Stomach (tissue), 9 donors: ENCODE results near the gene MOCS1. TPM values are rescaled to one million over a fixed set of nuclear protein-coding genes. Genes with fewer than 3 reads are reported as not detected.

Experiments
- DNase-seq, 2 donors: peaks; one replicate each; pipeline versions ENCODE4 v3.0.0 to v3.0.0-alpha.2; 2013 to 2019
- H3K27ac ChIP-seq, 5 donors: fragments of 200-600 bp in 4 of 5; sonication (generic) in 4 of 5; one replicate each; pipeline ENCODE4 v1.5.1; 2013 to 2019; ENCODE audit warnings: mild to moderate bottlenecking in 1 of 5, moderate library complexity in 1 of 5
- H3K27me3 ChIP-seq, 3 donors: fragments of 200-600 bp; sonication (generic); one replicate each; pipeline ENCODE4 v1.5.1; 2017 to 2019; ENCODE audit warnings: mixed run types in 1 of 3
- H3K36me3 ChIP-seq, 4 donors: fragments of 200-600 bp; sonication (generic); 1 replicate in 3 of 4; 2 replicates in 1 of 4; pipeline ENCODE4 v1.5.1; 2016 to 2019
- H3K4me1 ChIP-seq, 4 donors: fragments of 200-600 bp; sonication (generic); one replicate each; pipeline ENCODE4 v1.5.1; 2016 to 2019
- H3K4me3 ChIP-seq, 4 donors: fragments of 200-600 bp; sonication (generic) in 3 of 4; one replicate each; pipeline ENCODE4 v1.5.1; 2016 to 2019; ENCODE audit warnings: mild to moderate bottlenecking in 1 of 4
- H3K9me3 ChIP-seq, 4 donors: fragments of 200-600 bp; sonication (generic); one replicate each; pipeline ENCODE4 v1.5.1; 2016 to 2019
- EP300 ChIP-seq: sonication (generic); formaldehyde crosslinking; IDR thresholded peaks from one replicate; pipeline ENCODE4 v1.6.1; 2017; ENCODE audit warnings: antibody characterized with exemption
- POLR2A ChIP-seq, 4 donors: fragments of 450-650 bp; IDR thresholded peaks; one replicate each; pipeline ENCODE4 v1.6.1; 2016; ENCODE audit warnings: antibody characterized with exemption in 4 of 4, control low read depth in 2 of 4, mild to moderate bottlenecking in 1 of 4, moderate library complexity in 1 of 4
- POLR2AphosphoS5 ChIP-seq, 3 donors: sonication (generic); formaldehyde crosslinking; IDR thresholded peaks; one replicate each; pipeline ENCODE4 v1.6.1; 2016; ENCODE audit warnings: antibody characterized with exemption in 3 of 3
- WGBS, 5 donors: extraction: QIAGEN DNeasy Blood & Tissue Kit in 3 of 5; methylation state at CpG; one replicate each; pipeline versions ENCODE4 v1.1.5 to v1.1.7; 2013 to 2018; 5-methylcytosine and 5-hydroxymethylcytosine counted together
- intact Hi-C: fragments of 100-400 bp; cut with DNase I; formaldehyde crosslinking; loops from one replicate; pipeline ENCODE4 v1.15.1; 2023; ENCODE audit warnings: low total_unique reads
- polyA plus RNA-seq, 3 donors: library from polyadenylated mRNA; stranded (reverse); fragments of 200-250 nt; gene quantifications; one replicate each; pipeline ENCODE4 v1.2.3, GENCODE V29; 2013
- total RNA-seq, 5 donors: library from RNA; depleted of rRNA; stranded (reverse); fragments of >200 nt; gene quantifications; one replicate each; pipeline versions ENCODE4 v1.1.0 to v1.2.3, GENCODE V29; 2014 to 2016
- TF ChIP-seq, protein P1 (sequence below), 7 experiments: fragments of 450-650 bp in 4 of 7; fragments of 200-600 bp in 3 of 7; sonication (generic) in 3 of 7; IDR thresholded peaks; one replicate each; pipeline ENCODE4 v1.5.1; 2016 to 2019; ENCODE audit warnings: antibody characterized with exemption in 7 of 7, control low read depth in 2 of 7, mild to moderate bottlenecking in 1 of 7
- donor health status: healthy with polysubstance abuse.
- donor health status: Bipolar disorder and iron deficiency.
- donor health status: healthy.

Gene MOCS1
- total and polyA plus RNA-seq, 8 donors: 4.0 to 15.4 (median 10.0) TPM

DNA sequence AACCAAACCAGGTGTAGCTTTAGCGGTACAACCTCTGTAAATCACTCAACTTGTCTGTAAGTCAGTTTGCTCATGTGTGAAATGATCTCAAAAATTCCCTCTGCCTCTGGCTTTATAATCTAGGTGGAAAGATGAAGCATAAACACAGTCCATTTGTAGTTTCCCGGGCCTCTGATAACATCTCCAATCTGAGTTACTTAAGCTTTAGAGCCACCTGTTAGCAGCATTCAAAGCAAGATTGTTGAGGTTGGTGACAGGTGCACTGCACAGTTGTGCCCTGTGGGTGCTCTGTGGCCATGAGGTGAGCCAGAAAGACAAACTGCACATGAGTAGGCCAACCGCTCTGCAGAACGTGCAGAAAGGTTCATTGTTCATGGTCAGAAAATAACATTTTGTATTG is 53.7 kb downstream of the MOCS1 start:
- intact Hi-C loops: no loop called here
- no peak overlapping the region for H3K4me3 ChIP-seq
- no peaks in the 10 kb centered on the region for H3K9me3 ChIP-seq
- DNase-seq: no peak
- H3K36me3 ChIP-seq: peaks cover 8 to 46% (median 36%) of the 10 kb centered on the region in 4 donors
- no peak for TF ChIP-seq POLR2A (IDR thresholded peaks at IDR 0.05)
- no peak for TF ChIP-seq EP300
- TF ChIP-seq, protein P1, sequence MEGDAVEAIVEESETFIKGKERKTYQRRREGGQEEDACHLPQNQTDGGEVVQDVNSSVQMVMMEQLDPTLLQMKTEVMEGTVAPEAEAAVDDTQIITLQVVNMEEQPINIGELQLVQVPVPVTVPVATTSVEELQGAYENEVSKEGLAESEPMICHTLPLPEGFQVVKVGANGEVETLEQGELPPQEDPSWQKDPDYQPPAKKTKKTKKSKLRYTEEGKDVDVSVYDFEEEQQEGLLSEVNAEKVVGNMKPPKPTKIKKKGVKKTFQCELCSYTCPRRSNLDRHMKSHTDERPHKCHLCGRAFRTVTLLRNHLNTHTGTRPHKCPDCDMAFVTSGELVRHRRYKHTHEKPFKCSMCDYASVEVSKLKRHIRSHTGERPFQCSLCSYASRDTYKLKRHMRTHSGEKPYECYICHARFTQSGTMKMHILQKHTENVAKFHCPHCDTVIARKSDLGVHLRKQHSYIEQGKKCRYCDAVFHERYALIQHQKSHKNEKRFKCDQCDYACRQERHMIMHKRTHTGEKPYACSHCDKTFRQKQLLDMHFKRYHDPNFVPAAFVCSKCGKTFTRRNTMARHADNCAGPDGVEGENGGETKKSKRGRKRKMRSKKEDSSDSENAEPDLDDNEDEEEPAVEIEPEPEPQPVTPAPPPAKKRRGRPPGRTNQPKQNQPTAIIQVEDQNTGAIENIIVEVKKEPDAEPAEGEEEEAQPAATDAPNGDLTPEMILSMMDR (IDR thresholded peaks at IDR 0.05): no peak
- no peak for TF ChIP-seq POLR2AphosphoS5 (IDR thresholded peaks at IDR 0.05)
- 30 to 62% (median 39%) methylated on average over 4 of the region's 4 CpGs for WGBS, 5 donors
- peaks cover 10 to 41% (median 28%) of the 10 kb centered on the region in 4 donors for H3K4me1 ChIP-seq
- peak overlapping the region in 3 of 5 donors; percentile 14 to 67 (median 56) for H3K27ac ChIP-seq
- no peaks in the 10 kb centered on the region for H3K27me3 ChIP-seq

DNA sequence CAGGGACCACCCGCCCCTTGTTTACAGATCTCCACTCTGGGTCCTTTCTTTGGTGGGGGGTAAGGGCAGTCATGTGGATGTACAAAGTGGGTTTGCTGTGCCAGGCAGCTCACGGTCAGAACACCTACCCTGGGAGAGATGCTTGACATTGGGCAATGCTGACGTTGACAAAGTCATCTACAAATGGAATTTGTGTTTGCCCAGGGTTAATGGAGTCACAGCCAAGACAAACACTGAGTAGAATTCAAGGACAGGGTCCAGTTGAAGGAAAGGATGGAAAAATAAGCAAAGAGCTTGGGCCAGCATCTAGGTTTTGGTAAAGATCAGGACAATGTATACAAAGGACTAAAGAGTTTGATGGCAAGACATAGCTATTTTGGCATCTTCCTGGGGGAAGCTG is 54.7 kb downstream of the MOCS1 start:
- intact Hi-C loops: no loop called here
- H3K9me3 ChIP-seq: no peaks in the 10 kb centered on the region
- H3K36me3 ChIP-seq: peaks cover 8 to 56% (median 41%) of the 10 kb centered on the region in 4 donors
- peak; percentile 26 to 52 for DNase-seq
- peak overlapping the region in 1 of 4 donors; percentile 2 for H3K4me3 ChIP-seq
- H3K4me1 ChIP-seq: peaks cover 10 to 41% (median 28%) of the 10 kb centered on the region in 4 donors
- WGBS, 5 donors: 20 to 68% (median 55%) methylated on average over 3 of the region's 3 CpGs
- no peaks in the 10 kb centered on the region for H3K27me3 ChIP-seq
- TF ChIP-seq POLR2AphosphoS5 (IDR thresholded peaks at IDR 0.05): peak in 1 of 3 donors; percentile 48
- TF ChIP-seq, protein P1 (IDR thresholded peaks at IDR 0.05): no peak
- peak overlapping the region; percentile 3 to 67 (median 41) for H3K27ac ChIP-seq

DNA sequence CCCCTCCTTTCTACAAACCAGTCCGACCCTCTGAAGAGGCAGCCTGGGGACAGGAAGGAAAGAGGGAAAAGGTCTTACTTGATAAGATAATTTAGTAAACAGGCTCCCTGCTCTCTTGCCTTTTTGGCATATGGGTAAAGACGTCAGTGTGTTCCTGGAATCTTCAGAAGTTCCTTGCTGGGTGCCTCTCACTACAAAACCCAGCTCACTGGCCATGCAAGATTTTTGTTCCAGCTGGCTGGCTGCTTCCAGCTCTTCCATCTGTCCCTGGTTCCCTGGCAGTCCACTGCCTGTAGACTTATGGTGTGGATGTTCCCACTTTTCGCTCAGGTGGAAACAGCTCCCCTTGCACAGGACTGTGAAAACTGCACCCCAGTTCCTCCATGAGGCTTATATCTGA is 57.4 kb downstream of the MOCS1 start:
- Histone ChIP-seq H3K36me3 (peaks cover 8 to 83% (median 66%) of the 10 kb centered on the region in 4 donors), H3K9me3 (no peaks in the 10 kb centered on the region), H3K27ac (peak overlapping the region in 2 of 5 donors; percentile 22 to 25), H3K27me3 (no peaks in the 10 kb centered on the region), H3K4me1 (peaks cover 1 to 26% (median 16%) of the 10 kb centered on the region in 4 donors), H3K4me3 (no peak overlapping the region)
- intact Hi-C loops: no loop called here
- WGBS, 5 donors: 40 to 63% (median 51%) methylated on average over 3 of the region's 3 CpGs
- no peak for DNase-seq
- TF ChIP-seq POLR2AphosphoS5 (IDR thresholded peaks at IDR 0.05) (no peak), EP300 (no peak), POLR2A (IDR thresholded peaks at IDR 0.05) (no peak)
- TF ChIP-seq, protein P1 (IDR thresholded peaks at IDR 0.05): no peak

DNA sequence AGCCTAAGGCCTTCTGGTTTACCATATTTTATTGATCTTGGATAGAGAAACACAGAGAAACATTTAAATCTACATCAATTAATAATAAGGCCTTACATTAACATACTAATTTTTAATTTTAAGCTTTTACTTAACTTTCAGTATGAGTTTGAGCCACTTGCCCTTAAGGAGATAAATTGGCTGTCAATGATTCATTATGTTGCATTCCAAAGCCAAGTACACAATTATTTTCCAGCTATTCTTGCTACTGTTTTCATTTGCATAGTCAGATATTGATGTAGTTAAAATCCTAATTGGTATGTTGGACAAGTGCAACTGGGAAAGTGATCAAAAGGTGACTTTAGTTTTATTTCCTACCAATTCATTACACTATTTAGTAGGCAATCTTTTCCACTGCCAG is 58.2 kb downstream of the MOCS1 start:
- Histone ChIP-seq H3K36me3 (peaks cover 14 to 90% (median 72%) of the 10 kb centered on the region in 4 donors), H3K27me3 (no peaks in the 10 kb centered on the region), H3K4me1 (peaks cover 0 to 18% (median 12%) of the 10 kb centered on the region in 4 donors), H3K4me3 (no peak overlapping the region), H3K27ac (no peak overlapping the region), H3K9me3 (no peaks in the 10 kb centered on the region)
- intact Hi-C loops: no loop called here
- TF ChIP-seq EP300 (no peak), POLR2AphosphoS5 (IDR thresholded peaks at IDR 0.05) (no peak), POLR2A (IDR thresholded peaks at IDR 0.05) (no peak)
- TF ChIP-seq, protein P1 (IDR thresholded peaks at IDR 0.05): no peak
- no peak for DNase-seq
